GM12875 (cell line): ENCODE results near the gene HBM.
"Not testable (repeated sequence)": the region's sequence is repeated elsewhere in the genome, so short reads cannot be mapped to it uniquely, and the experiment has no call there.

ENCODE experiments used
- H3K4me3 ChIP-seq: one replicate; pipeline ENCODE4 v1.5.1; 2011; ENCODE audit warnings: low read depth, low read length, control low read depth
- CTCF ChIP-seq: IDR thresholded peaks from 2 replicates; pipeline ENCODE4 v1.5.1; 2011; ENCODE audit warnings: low read depth, mild to moderate bottlenecking, control low read depth, inconsistent platforms, low read length, moderate library complexity, borderline replicate concordance; ENCODE audit not compliant: insufficient read depth

Gene HBM

GRCh38 chr16:175011-175949, 9.5 kb downstream of the HBM start:
- no peak for TF ChIP-seq CTCF
- no peak overlapping the region for H3K4me3 ChIP-seq

GRCh38 chr16:176006-176405, 10.2 kb downstream of the HBM start:
- H3K4me3 ChIP-seq = not testable (repeated sequence)

- H3K4me3 ChIP-seq = not testable (repeated sequence)
Measured at GRCh38 chr16:176477-177382, 11.0 kb downstream of the HBM start, which contains the start of gene HBA1. Gene HBA1, plus strand, starts transcription at chr16:176680. Its CDS starts 37 bp downstream, at chr16:176717.

GRCh38 chr16:177394-177822, 11.6 kb downstream of the HBM start:
- H3K4me3 ChIP-seq = no peak overlapping the region
- no peak for TF ChIP-seq CTCF

- TF ChIP-seq CTCF = no peak
- H3K4me3 ChIP-seq = no peak overlapping the region
Measured at GRCh38 chr16:177981-178667, 12.3 kb downstream of the HBM start.

- no peak for TF ChIP-seq CTCF
Measured at GRCh38 chr16:178668-179015, 12.9 kb downstream of the HBM start.

GRCh38 chr16:179211-180092, 13.7 kb downstream of the HBM start:
- no peak for TF ChIP-seq CTCF
- H3K4me3 ChIP-seq = no peak overlapping the region

More at GRCh38 chr16:178668-179015, 12.9 kb downstream of the HBM start:
- no peak overlapping the region for H3K4me3 ChIP-seq
